ENCODE results near the gene MAN1B1. TPM values are rescaled to one million over a fixed set of nuclear protein-coding genes. Genes with fewer than 3 reads are reported as not detected.

MAN1B1 gene
- total and polyA plus RNA-seq, 2 donors (not counting 3 experiments of a cell fraction or from before 2014, with no cell fraction given): 75.3 to 83.3 TPM

- Histone ChIP-seq H3K79me2 (ENCODE audit: control insufficient read depth, insufficient read depth, low read length) (no peaks in the 10 kb centered on the region), H3K9me1 (replicated peaks; ENCODE audit: control insufficient read depth, extremely low read depth, insufficient read depth, low read length) (no peaks in the 10 kb centered on the region), H2AFZ (ENCODE audit: low read depth, low read length) (no peak overlapping the region), H3K4me1 (ENCODE audit: control insufficient read depth, extremely low read depth, insufficient read depth, low read length) (peaks cover 4% of the 10 kb centered on the region), H3K27ac (ENCODE audit: insufficient read depth, low read depth, low read length) (no peak overlapping the region), H3K4me2 (ENCODE audit: insufficient read depth, low read length) (no peak overlapping the region), H4K20me1 (replicated peaks; ENCODE audit: control insufficient read depth, extremely low read depth, insufficient read depth, low read length) (no peaks in the 10 kb centered on the region), H3K9ac (replicated peaks; ENCODE audit: extremely low read depth, insufficient read depth, low read length) (no peak overlapping the region), H3K36me3 (ENCODE audit: control insufficient read depth in 2 of 2, extremely low read depth in 1 of 2, insufficient read depth in 2 of 2, low read length in 2 of 2) (peaks cover 0 to 26% of the 10 kb centered on the region in 2 experiments), H3K27me3 (ENCODE audit: control insufficient read depth in 2 of 2, insufficient read depth in 2 of 2, low read length in 2 of 2) (no peaks in the 10 kb centered on the region), H3K4me3 (replicated peaks in 1 of 3; ENCODE audit: insufficient read depth in 1 of 3, low read depth in 1 of 3, low read length in 3 of 3) (no peak overlapping the region), H3K9me3 (replicated peaks; ENCODE audit: control insufficient read depth, insufficient read depth, low read length) (no peaks in the 10 kb centered on the region)
- FAIRE-seq (no peak), DNase-seq (ENCODE audit: low read depth, low spot score) (no peak)
- BruUV-seq (replicated peaks): no TSS peak
- TF ChIP-seq CTCF (IDR thresholded peaks at IDR 0.05; ENCODE audit: extremely low read depth in 1 of 2, insufficient read depth in 1 of 2, low read depth in 1 of 2, low read length in 2 of 2): no peak
- TF ChIP-seq MYC (IDR thresholded peaks at IDR 0.05; ENCODE audit: low read depth, low read length): no peak
- no peak for TF ChIP-seq JUN (IDR thresholded peaks at IDR 0.05; ENCODE audit: borderline replicate concordance, insufficient read depth, insufficient read length, low read depth)
- no peak for TF ChIP-seq POLR2A (IDR thresholded peaks at IDR 0.05; ENCODE audit: low read depth, low read length)
- TF ChIP-seq POLR2AphosphoS5 (IDR thresholded peaks at IDR 0.05; ENCODE audit: insufficient read depth, low read depth, low read length): no peak
- no peak for TF ChIP-seq MAX (IDR thresholded peaks at IDR 0.05; ENCODE audit: insufficient read depth, insufficient read length)
- no peak for TF ChIP-seq GATA2 (IDR thresholded peaks at IDR 0.05; ENCODE audit: insufficient read depth, insufficient read length, low read depth, low read length)
- TF ChIP-seq EZH2 (IDR thresholded peaks at IDR 0.05; ENCODE audit: borderline replicate concordance, low read depth, low read length, severe bottlenecking): no peak
- TF ChIP-seq FOS (IDR thresholded peaks at IDR 0.05; ENCODE audit: borderline replicate concordance, insufficient read depth, low read length): no peak
- POLR2A ChIA-PET: interaction anchor here (0.5 kb wide), 1 partner anchor 23 kb away, joined by 3 read pairs; no protein-coding TSS in a partner anchor
- intact Hi-C loops (cut with micrococcal nuclease): no loop called here
- dilution Hi-C loops (cut with MboI; ENCODE audit: extremely low pct_ligation_motif_present, low sequenced_read_pairs): no loop called here
- CTCF ChIA-PET: interaction anchor here (1.1 kb wide), 1 partner anchor 115 kb away, joined by 3 read pairs; the partner anchor contains the start of gene RNF224
Measured at GRCh38 chr9:137111788-137112563, 25.2 kb downstream of the MAN1B1 start.

Data from endothelial cell of umbilical vein (primary cell).